Hepatocyte (in vitro differentiated cells): ENCODE data around the gene KIF13A. TPM values are rescaled to one million over a fixed set of nuclear protein-coding genes. Genes with fewer than 3 reads are reported as not detected.
"Not testable (repeated sequence)": the region's sequence is repeated elsewhere in the genome, so short reads cannot be mapped to it uniquely, and the experiment has no call there.

Source experiments
- DNase-seq: peaks from one replicate; pipeline ENCODE4 v3.0.0-alpha.2; 2016; ENCODE audit warnings: low spot score
- H2AFZ ChIP-seq: fragments of 200-600 bp; sonication (generic); 2 replicates; pipeline ENCODE4 v1.6.0; 2016; ENCODE audit warnings: antibody characterized with exemption, mild to moderate bottlenecking
- H3K27ac ChIP-seq: fragments of 200-600 bp; sonication (generic); 2 replicates; pipeline ENCODE4 v1.5.1; 2016; ENCODE audit warnings: mild to moderate bottlenecking
- H3K27me3 ChIP-seq: fragments of 200-600 bp; sonication (generic); 2 replicates; pipeline ENCODE4 v1.6.1; 2016
- H3K36me3 ChIP-seq: fragments of 200-600 bp; sonication (generic); replicated peaks from 2 replicates; pipeline ENCODE4 v1.5.1; 2016; ENCODE audit warnings: low read depth; ENCODE audit not compliant: insufficient read depth
- H3K4me1 ChIP-seq: fragments of 200-600 bp; sonication (generic); 2 replicates; pipeline ENCODE4 v1.5.1; 2016; ENCODE audit warnings: mild to moderate bottlenecking, moderate library complexity; ENCODE audit not compliant: insufficient read depth
- H3K4me2 ChIP-seq: fragments of 200-600 bp; sonication (generic); 2 replicates; pipeline ENCODE4 v1.6.0; 2016
- H3K4me3 ChIP-seq: fragments of 200-600 bp; sonication (generic); 2 replicates; pipeline ENCODE4 v1.5.1; 2016; ENCODE audit warnings: mild to moderate bottlenecking
- H3K79me2 ChIP-seq: fragments of 200-600 bp; sonication (generic); 2 replicates; pipeline ENCODE4 v1.6.0; 2017; ENCODE audit warnings: mild to moderate bottlenecking
- H3K9me2 ChIP-seq: fragments of 200-600 bp; sonication (generic); replicated peaks from 2 replicates; pipeline ENCODE4 v1.6.0; 2017; ENCODE audit warnings: mild to moderate bottlenecking; ENCODE audit not compliant: insufficient read depth
- H3K9me3 ChIP-seq: fragments of 200-600 bp; sonication (generic); 2 replicates; pipeline ENCODE4 v1.5.1; 2016; ENCODE audit warnings: low read depth, mild to moderate bottlenecking
- H4K20me1 ChIP-seq: fragments of 200-600 bp; sonication (generic); 2 replicates; pipeline ENCODE4 v1.6.0; 2016; ENCODE audit warnings: mild to moderate bottlenecking; ENCODE audit not compliant: insufficient read depth, poor library complexity, severe bottlenecking
- EZH2 ChIP-seq: fragments of 200-600 bp; sonication (generic); IDR thresholded peaks from 2 replicates; pipeline ENCODE4 v1.6.1; 2016; ENCODE audit warnings: antibody characterized with exemption, mild to moderate bottlenecking, borderline replicate concordance
- EZH2phosphoT487 ChIP-seq: fragments of 200-600 bp; sonication (generic); IDR thresholded peaks from one replicate; pipeline ENCODE4 v1.6.1; 2018; ENCODE audit warnings: antibody characterized with exemption, mild to moderate bottlenecking, low read depth, moderate library complexity; ENCODE audit not compliant: unreplicated experiment, severe bottlenecking
- WGBS: methylation state at CpG from one replicate; pipeline ENCODE4 v1.1.6; 2016; ENCODE audit warnings: low lambda C conversion rate; ENCODE audit errors: missing lambda C conversion rate; 5-methylcytosine and 5-hydroxymethylcytosine counted together
- polyA plus RNA-seq: library from polyadenylated mRNA; unstranded; fragments of >200 nt; fragmentation: Nextera tagmentation; extraction: Ambion mirVana; gene quantifications from 2 replicates; pipeline ENCODE4 v1.2.1, GENCODE V29; 2016
- total RNA-seq: library from RNA; depleted of rRNA; stranded (reverse); fragments of >200 nt; gene quantifications from 2 replicates; pipeline ENCODE4 v1.2.3, GENCODE V29; 2014
- TF ChIP-seq, protein P1 (sequence below): fragments of 200-600 bp; sonication (generic); IDR thresholded peaks from 2 replicates; pipeline ENCODE4 v1.5.1; 2016; ENCODE audit warnings: antibody characterized with exemption, mild to moderate bottlenecking; ENCODE audit not compliant: poor library complexity

Gene KIF13A
- total and polyA plus RNA-seq, 2 experiments from 2014 or later = 13.0 to 27.9 TPM

DNA sequence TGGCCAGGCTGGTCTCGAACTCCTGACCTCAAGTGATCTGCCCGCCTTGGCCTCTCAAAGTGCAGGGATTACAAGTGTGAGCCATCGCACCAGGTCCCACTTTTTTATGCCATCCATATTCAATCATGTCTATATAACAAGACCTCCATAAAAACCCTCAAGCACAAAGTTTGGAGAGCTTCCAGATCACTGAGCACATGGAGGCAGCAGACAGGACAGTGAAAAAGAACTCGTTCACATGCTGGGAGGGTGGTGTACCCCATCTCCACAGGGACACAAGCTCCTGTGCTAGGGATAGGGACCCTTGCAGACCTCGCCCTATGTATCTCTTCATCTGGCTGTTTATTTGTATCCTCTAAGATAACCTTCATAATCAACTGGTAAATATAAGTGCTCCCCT, 30.3 kb downstream of the KIF13A start:
- Histone ChIP-seq H2AFZ (no peak overlapping the region), H3K4me1 (no peaks in the 10 kb centered on the region), H3K4me2 (no peak overlapping the region), H3K9me3 (no peaks in the 10 kb centered on the region), H3K36me3 (no peaks in the 10 kb centered on the region), H3K27me3 (no peaks in the 10 kb centered on the region), H4K20me1 (peaks cover 3% of the 10 kb centered on the region), H3K27ac (no peak overlapping the region), H3K4me3 (no peak overlapping the region), H3K9me2 (no peaks in the 10 kb centered on the region), H3K79me2 (peaks cover 68% of the 10 kb centered on the region)
- TF ChIP-seq EZH2 = no peak
- TF ChIP-seq, protein P1, sequence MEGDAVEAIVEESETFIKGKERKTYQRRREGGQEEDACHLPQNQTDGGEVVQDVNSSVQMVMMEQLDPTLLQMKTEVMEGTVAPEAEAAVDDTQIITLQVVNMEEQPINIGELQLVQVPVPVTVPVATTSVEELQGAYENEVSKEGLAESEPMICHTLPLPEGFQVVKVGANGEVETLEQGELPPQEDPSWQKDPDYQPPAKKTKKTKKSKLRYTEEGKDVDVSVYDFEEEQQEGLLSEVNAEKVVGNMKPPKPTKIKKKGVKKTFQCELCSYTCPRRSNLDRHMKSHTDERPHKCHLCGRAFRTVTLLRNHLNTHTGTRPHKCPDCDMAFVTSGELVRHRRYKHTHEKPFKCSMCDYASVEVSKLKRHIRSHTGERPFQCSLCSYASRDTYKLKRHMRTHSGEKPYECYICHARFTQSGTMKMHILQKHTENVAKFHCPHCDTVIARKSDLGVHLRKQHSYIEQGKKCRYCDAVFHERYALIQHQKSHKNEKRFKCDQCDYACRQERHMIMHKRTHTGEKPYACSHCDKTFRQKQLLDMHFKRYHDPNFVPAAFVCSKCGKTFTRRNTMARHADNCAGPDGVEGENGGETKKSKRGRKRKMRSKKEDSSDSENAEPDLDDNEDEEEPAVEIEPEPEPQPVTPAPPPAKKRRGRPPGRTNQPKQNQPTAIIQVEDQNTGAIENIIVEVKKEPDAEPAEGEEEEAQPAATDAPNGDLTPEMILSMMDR = no peak
- no peak for TF ChIP-seq EZH2phosphoT487
- no peak for DNase-seq
- 75% methylated on average over 5 of the region's 5 CpGs for WGBS

GRCh38 chr6:17950095-17950494, 37.3 kb downstream of the KIF13A start:
- DNase-seq = no peak
- no peak for TF ChIP-seq EZH2phosphoT487
- TF ChIP-seq, protein P1 = no peak
- TF ChIP-seq EZH2 = no peak
- Histone ChIP-seq H3K4me2 (no peak overlapping the region), H3K27ac (no peak overlapping the region), H4K20me1 (peaks cover 11% of the 10 kb centered on the region), H3K9me3 (no peaks in the 10 kb centered on the region), H3K79me2 (peaks cover 45% of the 10 kb centered on the region), H3K4me3 (no peak overlapping the region), H3K27me3 (no peaks in the 10 kb centered on the region), H3K9me2 (no peaks in the 10 kb centered on the region), H3K4me1 (peaks cover 8% of the 10 kb centered on the region), H3K36me3 (no peaks in the 10 kb centered on the region), H2AFZ (no peak overlapping the region)

- TF ChIP-seq EZH2phosphoT487 (no peak), EZH2 (no peak)
- TF ChIP-seq, protein P1 = no peak
- H3K9me2 ChIP-seq = no peaks in the 10 kb centered on the region
- H3K9me3 ChIP-seq = no peaks in the 10 kb centered on the region
- no peak overlapping the region for H3K4me2 ChIP-seq
- 77% methylated on average over 2 of the region's 2 CpGs for WGBS
- no peak overlapping the region for H3K4me3 ChIP-seq
- peaks cover 7% of the 10 kb centered on the region for H4K20me1 ChIP-seq
- no peaks in the 10 kb centered on the region for H3K27me3 ChIP-seq
- no peaks in the 10 kb centered on the region for H3K36me3 ChIP-seq
- H3K27ac ChIP-seq = no peak overlapping the region
- DNase-seq = no peak
- no peak overlapping the region for H2AFZ ChIP-seq
- peaks cover 8% of the 10 kb centered on the region for H3K4me1 ChIP-seq
- H3K79me2 ChIP-seq = peaks cover 49% of the 10 kb centered on the region
These were observed 38.3 kb downstream of the KIF13A start for GRCh38 chr6:17949168-17949567.

DNA sequence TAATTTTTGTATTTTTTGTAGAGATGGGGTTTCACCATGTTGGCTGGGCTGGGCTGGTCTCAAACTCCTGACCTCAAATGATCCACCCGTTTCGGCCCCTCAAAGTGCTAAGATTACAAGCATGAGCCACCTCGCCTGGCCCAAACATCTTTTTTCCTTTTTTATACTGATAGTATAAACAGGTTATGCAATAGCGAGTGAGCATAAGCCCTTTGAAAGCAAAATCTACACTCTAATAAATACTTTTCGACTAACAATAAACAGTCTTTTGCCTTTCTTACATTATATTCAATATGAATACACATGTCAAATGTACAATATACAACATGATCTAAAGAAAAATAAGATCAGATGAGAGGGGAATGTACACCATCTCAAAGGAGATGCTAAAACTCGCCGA, 38.7 kb downstream of the KIF13A start:
- no peak overlapping the region for H3K4me3 ChIP-seq
- no peak overlapping the region for H2AFZ ChIP-seq
- H3K27ac ChIP-seq = no peak overlapping the region
- WGBS = 91% methylated on average over 7 of the region's 7 CpGs
- peaks cover 8% of the 10 kb centered on the region for H3K4me1 ChIP-seq
- TF ChIP-seq EZH2 = no peak
- no peak for TF ChIP-seq EZH2phosphoT487
- TF ChIP-seq, protein P1 = no peak
- no peaks in the 10 kb centered on the region for H3K9me2 ChIP-seq
- H3K27me3 ChIP-seq = no peaks in the 10 kb centered on the region
- peaks cover 53% of the 10 kb centered on the region for H3K79me2 ChIP-seq
- H3K4me2 ChIP-seq = no peak overlapping the region
- peaks cover 7% of the 10 kb centered on the region for H4K20me1 ChIP-seq
- no peak for DNase-seq
- H3K36me3 ChIP-seq = no peaks in the 10 kb centered on the region
- no peaks in the 10 kb centered on the region for H3K9me3 ChIP-seq

DNA sequence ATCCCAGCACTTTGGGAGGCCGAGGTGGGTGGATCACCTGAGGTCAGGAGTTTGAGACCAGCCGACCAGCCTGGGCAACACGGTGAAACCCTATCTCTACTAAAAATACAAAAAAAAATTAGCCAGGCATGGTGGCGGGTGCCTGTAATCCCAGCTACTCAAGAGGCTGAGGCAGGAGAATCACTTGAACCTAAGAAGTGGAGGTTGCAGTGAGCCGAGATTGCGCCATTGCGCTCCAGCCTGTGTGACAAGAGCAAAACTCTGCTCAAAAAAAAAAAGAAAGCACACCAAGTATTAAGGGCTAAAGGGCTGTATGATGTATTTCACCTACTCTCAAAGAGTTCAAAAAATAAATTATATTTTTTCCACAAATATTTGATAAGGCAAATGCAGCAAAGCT, 39.9 kb downstream of the KIF13A start:
- H3K36me3 ChIP-seq, H3K4me2 ChIP-seq, H3K9me2 ChIP-seq, DNase-seq, H3K27ac ChIP-seq, H3K9me3 ChIP-seq, H3K4me1 ChIP-seq, H4K20me1 ChIP-seq, H3K4me3 ChIP-seq, H2AFZ ChIP-seq, H3K27me3 ChIP-seq: not testable (repeated sequence)
- H3K79me2 ChIP-seq = peaks cover 60% of the 10 kb centered on the region
- 97% methylated on average over 7 of the region's 7 CpGs for WGBS
